ENCODE data around the gene ZC3H18. TPM values are rescaled to one million over a fixed set of nuclear protein-coding genes. Genes with fewer than 3 reads are reported as not detected.
A peak's percentile ranks its signal among the peaks of the same experiment; 100 is the strongest.

ZC3H18 gene
- total RNA-seq, 2 donors from 2014 or later: 7.9 to 10.0 TPM

- H3K27ac ChIP-seq: no peak overlapping the region
- H3K9me3 ChIP-seq: no peaks in the 10 kb centered on the region
- no peaks in the 10 kb centered on the region for H3K36me3 ChIP-seq
- H3K4me1 ChIP-seq: peaks cover 0 to 7% of the 10 kb centered on the region in 2 donors
- DNase-seq (ENCODE audit: low spot score): no peak
- TF ChIP-seq CTCF (IDR thresholded peaks at IDR 0.05): no peak
- no peaks in the 10 kb centered on the region for H3K27me3 ChIP-seq
- H3K4me3 ChIP-seq: no peak overlapping the region
These were observed 13.8 kb upstream of the ZC3H18 start for GRCh38 chr16:88556294-88556988.

- peak; percentile 40 to 55 for TF ChIP-seq CTCF (IDR thresholded peaks at IDR 0.05)
- Histone ChIP-seq H3K4me3 (no peak overlapping the region), H3K27me3 (no peaks in the 10 kb centered on the region), H3K4me1 (peaks cover 0 to 15% of the 10 kb centered on the region in 2 donors), H3K9me3 (no peaks in the 10 kb centered on the region), H3K36me3 (no peaks in the 10 kb centered on the region), H3K27ac (no peak overlapping the region)
- peak; percentile 68 for DNase-seq (ENCODE audit: low spot score)
These were observed 11.5 kb upstream of the ZC3H18 start for GRCh38 chr16:88558457-88559442.

GRCh38 chr16:88560714-88561484 is 9.3 kb upstream of the ZC3H18 start:
- Histone ChIP-seq H3K4me1 (peaks cover 0 to 15% of the 10 kb centered on the region in 2 donors), H3K27ac (no peak overlapping the region), H3K27me3 (no peaks in the 10 kb centered on the region), H3K9me3 (no peaks in the 10 kb centered on the region), H3K36me3 (no peaks in the 10 kb centered on the region), H3K4me3 (no peak overlapping the region)
- no peak for DNase-seq (ENCODE audit: low spot score)
- TF ChIP-seq CTCF (IDR thresholded peaks at IDR 0.05): no peak

GRCh38 chr16:88561485-88562359 is 8.5 kb upstream of the ZC3H18 start:
- TF ChIP-seq CTCF (IDR thresholded peaks at IDR 0.05): peak; percentile 41 to 75
- no peaks in the 10 kb centered on the region for H3K27me3 ChIP-seq
- DNase-seq (ENCODE audit: low spot score): no peak
- H3K36me3 ChIP-seq: no peaks in the 10 kb centered on the region
- H3K9me3 ChIP-seq: no peaks in the 10 kb centered on the region
- H3K4me1 ChIP-seq: peaks cover 0 to 15% of the 10 kb centered on the region in 2 donors
- peak overlapping the region in 1 of 2 donors; percentile 16 for H3K4me3 ChIP-seq
- H3K27ac ChIP-seq: no peak overlapping the region

GRCh38 chr16:88566158-88566557 is 4.0 kb upstream of the ZC3H18 start:
- Histone ChIP-seq H3K36me3 (no peaks in the 10 kb centered on the region), H3K4me1 (peaks cover 0 to 21% of the 10 kb centered on the region in 2 donors), H3K4me3 (no peak overlapping the region), H3K27me3 (no peaks in the 10 kb centered on the region), H3K9me3 (no peaks in the 10 kb centered on the region), H3K27ac (no peak overlapping the region)
- DNase-seq (ENCODE audit: low spot score): no peak
- TF ChIP-seq CTCF (IDR thresholded peaks at IDR 0.05): no peak

All from right atrium auricular region (tissue), 2 donors.